Heart left ventricle (tissue), 16 donors: Measurements from ENCODE around the gene CDH5. TPM values are rescaled to one million over a fixed set of nuclear protein-coding genes. Genes with fewer than 3 reads are reported as not detected.
A peak's percentile ranks its signal among the peaks of the same experiment; 100 is the strongest.

Experiments
- ATAC-seq, 4 donors: fragments of 200-7000 bp; cut with Tn5 transposase; one replicate each; pipeline ENCODE4 v1.9.1; 2020 to 2022; ENCODE audit warnings: moderate library complexity in 4 of 4, mild to moderate bottlenecking in 3 of 4, moderate number of reproducible peaks in 1 of 4
- DNase-seq, 5 donors: peaks; one replicate each; pipeline ENCODE4 v3.0.0-alpha.2; 2020
- H3K27ac ChIP-seq, 12 donors: fragments of 200-600 bp; sonication (generic) in 4 of 12; one replicate each; pipeline versions ENCODE4 v1.5.0 to v1.8.0; 2016 to 2022; ENCODE audit warnings: mild to moderate bottlenecking in 2 of 12
- H3K27me3 ChIP-seq, 9 donors: fragments of 200-600 bp; sonication (generic) in 2 of 9; one replicate each; pipeline versions ENCODE4 v1.5.1 to v1.8.0; 2016 to 2022; ENCODE audit warnings: mild to moderate bottlenecking in 3 of 9
- H3K36me3 ChIP-seq, 9 donors: fragments of 200-600 bp; sonication (generic) in 2 of 9; one replicate each; pipeline versions ENCODE4 v1.5.0 to v1.8.0; 2018 to 2022; ENCODE audit warnings: mild to moderate bottlenecking in 2 of 9
- H3K4me1 ChIP-seq, 12 donors: fragments of 200-600 bp; sonication (generic) in 4 of 12; one replicate each; pipeline versions ENCODE4 v1.5.0 to v1.8.0; 2016 to 2022; ENCODE audit warnings: mild to moderate bottlenecking in 3 of 12
- H3K4me3 ChIP-seq, 12 donors: fragments of 200-600 bp; sonication (generic) in 4 of 12; one replicate each; pipeline versions ENCODE4 v1.5.0 to v1.8.0; 2017 to 2022; ENCODE audit warnings: mild to moderate bottlenecking in 9 of 12, moderate library complexity in 4 of 12
- H3K9me3 ChIP-seq, 12 donors: fragments of 200-600 bp; sonication (generic) in 4 of 12; one replicate each; pipeline versions ENCODE4 v1.5.0 to v1.8.0; 2016 to 2022; ENCODE audit warnings: mild to moderate bottlenecking in 1 of 12
- POLR2A ChIP-seq, 2 donors: fragments of 450-650 bp; IDR thresholded peaks; one replicate each; pipeline ENCODE4 v1.6.1; 2017; ENCODE audit warnings: antibody characterized with exemption in 2 of 2, mild to moderate bottlenecking in 2 of 2, moderate library complexity in 2 of 2
- WGBS, 4 donors: extraction: QIAGEN DNeasy Blood & Tissue Kit in 2 of 4; methylation state at CpG; one replicate each; pipeline versions ENCODE4 v1.1.5 to v1.1.7; 2013 to 2018; 5-methylcytosine and 5-hydroxymethylcytosine counted together
- intact Hi-C, 10 donors: fragments of 100-400 bp; cut with DNase I; formaldehyde crosslinking; loops; one replicate each; pipeline versions ENCODE4 v1.11.1 to v1.14.2; 2022
- polyA plus RNA-seq, 2 donors: library from polyadenylated mRNA; stranded (reverse); fragments of 200-250 nt; gene quantifications; one replicate each; pipeline ENCODE4 v1.2.3, GENCODE V29; 2013
- total RNA-seq, 9 donors: library from RNA; depleted of rRNA in 2 of 9; stranded (reverse); fragments of >200 nt in 2 of 9; fragmentation: NEBNext Ultra II Directional in 3 of 9; extraction: Animal tissue kit (Norgen Biotek cat#: 25700) in 3 of 9; gene quantifications; one replicate each; pipeline versions ENCODE4 v1.1.0 to v1.2.4, GENCODE V29; 2016 to 2023
- TF ChIP-seq, protein P1 (sequence below), 12 donors: fragments of 200-600 bp; sonication (generic) in 4 of 12; IDR thresholded peaks; one replicate each; pipeline versions ENCODE4 v1.5.0 to v1.8.0; 2018 to 2022; ENCODE audit warnings: antibody characterized with exemption in 12 of 12, mild to moderate bottlenecking in 5 of 12
- donor health status: ischemic (EF 13 %, LVEDD 7.1; RV severe dilation, severe dysfunction).
- donor health status: healthy with polysubstance abuse.
- donor health status: DM: no; HTN: yes; CAD: no.
- donor health status: DM: no; HTN: no; CAD: no.
- donor health status: ischemic (EF 25% LVEDD 6.9; RV normal size, moderate dysfunction).
- donor health status: ischemic (EF 25% LVEDD 5.7; RV mildly dilated, moderate dysfunction).
- donor health status: healthy.
- donor health status: DM: yes; HTN: yes; CAD: no.
- donor health status: ischemic (EF 35%, LVEDD 5.7; RV mildly dilated, moderate dysfunction).
- donor health status: nonischemic (EF 11% LVEDD 7.7; RV severe dilation, severe dysfunction).
- donor health status: DM: yes; HTN: yes; CAD: no.
- donor health status: PGD.
- donor health status: ischemic (EF 29% LVEDD 5.4; RV normal size, mild dysfunction).
- donor health status: nonischemic (EF 23%, LVEDD 6.1; RV moderate dilation, normal function).

CDH5 gene
- total and polyA plus RNA-seq, 11 donors, result 24.9 to 135 (median 62.3) TPM

DNA sequence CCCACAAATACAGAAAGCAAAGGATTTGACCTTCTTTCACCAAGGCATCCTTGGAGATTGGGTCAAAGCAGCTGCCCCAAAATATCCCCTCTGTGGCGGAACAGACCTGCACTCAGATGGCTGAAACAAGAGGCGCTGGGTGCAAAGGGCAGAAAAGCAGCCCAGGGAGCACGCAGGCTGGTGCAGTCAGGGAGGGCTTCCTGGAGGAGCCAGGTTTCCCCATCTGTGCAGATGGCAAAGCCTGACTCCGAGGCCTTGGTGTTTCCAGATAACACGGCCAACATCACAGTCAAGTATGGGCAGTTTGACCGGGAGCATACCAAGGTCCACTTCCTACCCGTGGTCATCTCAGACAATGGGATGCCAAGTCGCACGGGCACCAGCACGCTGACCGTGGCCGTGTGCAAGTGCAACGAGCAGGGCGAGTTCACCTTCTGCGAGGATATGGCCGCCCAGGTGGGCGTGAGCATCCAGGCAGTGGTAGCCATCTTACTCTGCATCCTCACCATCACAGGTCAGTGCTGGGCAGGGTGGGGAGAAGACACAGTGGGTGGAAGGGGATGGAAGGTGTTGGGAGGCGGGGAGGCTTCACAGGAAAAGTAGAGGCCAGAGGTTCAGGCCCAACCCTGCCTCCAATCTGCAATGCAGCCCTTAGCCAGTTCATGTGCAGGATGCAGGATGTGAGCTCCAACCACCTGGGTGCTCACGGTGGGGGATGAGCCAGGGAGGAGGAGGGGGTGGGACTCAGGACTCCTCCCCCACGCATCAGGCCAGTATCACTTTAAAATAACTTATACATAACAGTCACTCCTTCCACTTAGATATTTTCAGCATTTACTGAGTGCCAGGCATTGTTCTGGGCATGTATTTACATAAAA lies 34.3 kb downstream of the CDH5 start:
- TF ChIP-seq, protein P1, sequence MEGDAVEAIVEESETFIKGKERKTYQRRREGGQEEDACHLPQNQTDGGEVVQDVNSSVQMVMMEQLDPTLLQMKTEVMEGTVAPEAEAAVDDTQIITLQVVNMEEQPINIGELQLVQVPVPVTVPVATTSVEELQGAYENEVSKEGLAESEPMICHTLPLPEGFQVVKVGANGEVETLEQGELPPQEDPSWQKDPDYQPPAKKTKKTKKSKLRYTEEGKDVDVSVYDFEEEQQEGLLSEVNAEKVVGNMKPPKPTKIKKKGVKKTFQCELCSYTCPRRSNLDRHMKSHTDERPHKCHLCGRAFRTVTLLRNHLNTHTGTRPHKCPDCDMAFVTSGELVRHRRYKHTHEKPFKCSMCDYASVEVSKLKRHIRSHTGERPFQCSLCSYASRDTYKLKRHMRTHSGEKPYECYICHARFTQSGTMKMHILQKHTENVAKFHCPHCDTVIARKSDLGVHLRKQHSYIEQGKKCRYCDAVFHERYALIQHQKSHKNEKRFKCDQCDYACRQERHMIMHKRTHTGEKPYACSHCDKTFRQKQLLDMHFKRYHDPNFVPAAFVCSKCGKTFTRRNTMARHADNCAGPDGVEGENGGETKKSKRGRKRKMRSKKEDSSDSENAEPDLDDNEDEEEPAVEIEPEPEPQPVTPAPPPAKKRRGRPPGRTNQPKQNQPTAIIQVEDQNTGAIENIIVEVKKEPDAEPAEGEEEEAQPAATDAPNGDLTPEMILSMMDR (IDR thresholded peaks at IDR 0.05), result no peak
- no peak for TF ChIP-seq POLR2A (IDR thresholded peaks at IDR 0.05)
- DNase-seq (no peak), ATAC-seq (no peak)
- Histone ChIP-seq H3K9me3 (peaks cover 0 to 6% (median 0%) of the 10 kb centered on the region in 12 donors), H3K4me1 (peaks cover 0 to 33% (median 13%) of the 10 kb centered on the region in 12 donors), H3K27ac (peak overlapping the region in 10 of 12 donors; percentile 7 to 80 (median 60)), H3K4me3 (no peak overlapping the region), H3K27me3 (no peaks in the 10 kb centered on the region), H3K36me3 (peaks cover 0 to 67% (median 20%) of the 10 kb centered on the region in 9 donors)
- 76 to 85% (median 84%) methylated on average over 17 to 20 of the region's 20 CpGs for WGBS, 4 donors
- intact Hi-C loops, result loop anchor here in 9 of 10 donors (5.0 to 10.0 kb wide), 5 partner anchors 38 to 464 kb away; partner anchors contain the start of genes CMTM3 (in 3 of the 9) and DYNC1LI2 (in 1 of the 9)

DNA sequence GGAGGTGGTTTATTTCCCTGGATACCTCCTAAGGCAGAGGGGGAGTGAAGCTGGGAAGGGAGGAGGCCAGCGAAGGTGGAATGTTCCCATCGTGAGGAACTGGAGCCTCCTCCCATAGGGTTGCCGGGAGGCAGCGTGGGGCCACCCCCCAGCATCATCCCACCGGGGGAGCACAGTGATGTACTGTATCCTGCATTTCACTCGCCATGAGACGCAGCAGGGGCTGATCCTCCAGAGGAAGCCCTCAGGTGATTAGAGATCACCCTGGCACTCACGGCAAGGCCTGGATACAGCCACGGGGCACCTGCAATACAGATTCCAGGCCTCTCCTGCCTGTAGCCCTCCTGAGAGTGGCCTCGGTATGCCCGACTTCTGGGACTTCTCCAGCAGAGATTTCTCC lies 35.1 kb downstream of the CDH5 start:
- Histone ChIP-seq H3K9me3 (peaks cover 0 to 6% (median 0%) of the 10 kb centered on the region in 12 donors), H3K36me3 (peaks cover 0 to 58% (median 15%) of the 10 kb centered on the region in 9 donors), H3K4me3 (no peak overlapping the region), H3K4me1 (peaks cover 0 to 33% (median 13%) of the 10 kb centered on the region in 12 donors), H3K27ac (peak overlapping the region in 7 of 12 donors; percentile 9 to 80 (median 30)), H3K27me3 (no peaks in the 10 kb centered on the region)
- ATAC-seq (no peak), DNase-seq (no peak)
- TF ChIP-seq, protein P1 (IDR thresholded peaks at IDR 0.05), result no peak
- TF ChIP-seq POLR2A (IDR thresholded peaks at IDR 0.05), result no peak
- intact Hi-C loops, result loop anchor here in 9 of 10 donors (5.0 to 10.0 kb wide), 5 partner anchors 39 to 463 kb away; partner anchors contain the start of genes CMTM3 (in 3 of the 9) and DYNC1LI2 (in 1 of the 9)
- 76 to 80% (median 79%) methylated on average over 10 to 11 of the region's 11 CpGs for WGBS, 4 donors

GRCh38 chr16:66402166-66402565 lies 35.7 kb downstream of the CDH5 start:
- 84 to 100% (median 90%) methylated on average over 9 to 12 of the region's 12 CpGs for WGBS, 4 donors
- no peak for ATAC-seq
- no peak for TF ChIP-seq POLR2A (IDR thresholded peaks at IDR 0.05)
- TF ChIP-seq, protein P1 (IDR thresholded peaks at IDR 0.05), result no peak
- Histone ChIP-seq H3K4me3 (no peak overlapping the region), H3K4me1 (peaks cover 1 to 39% (median 16%) of the 10 kb centered on the region in 12 donors), H3K36me3 (peaks cover 0 to 53% (median 15%) of the 10 kb centered on the region in 9 donors), H3K27me3 (no peaks in the 10 kb centered on the region), H3K9me3 (peaks cover 0 to 6% (median 0%) of the 10 kb centered on the region in 12 donors), H3K27ac (peak overlapping the region in 1 of 12 donors; percentile 29)
- intact Hi-C loops, result loop anchor here in 9 of 10 donors (5.0 to 10.0 kb wide), 5 partner anchors 40 to 463 kb away; partner anchors contain the start of genes CMTM3 (in 3 of the 9) and DYNC1LI2 (in 1 of the 9)
- no peak for DNase-seq
